Lung (tissue), 12 donors: ENCODE measurements around the gene NOC4L. TPM values are rescaled to one million over a fixed set of nuclear protein-coding genes. Genes with fewer than 3 reads are reported as not detected.

Experiments
- ATAC-seq: fragments of 200-7000 bp; cut with Tn5 transposase; one replicate; pipeline ENCODE4 v1.9.1; 2020; ENCODE audit warnings: moderate number of reproducible peaks; ENCODE audit not compliant: insufficient read depth, low FRiP score
- DNase-seq, 3 donors: peaks; one replicate each; pipeline ENCODE4 v3.0.0-alpha.2; 2013 to 2017
- H3K27ac ChIP-seq, 2 donors: one replicate each; pipeline ENCODE4 v1.5.1; 2013; ENCODE audit warnings: mild to moderate bottlenecking in 2 of 2, moderate library complexity in 2 of 2, control low read depth in 1 of 2, inconsistent platforms in 1 of 2, low read depth in 1 of 2, low read length in 1 of 2
- H3K27me3 ChIP-seq, 3 donors: one replicate each; pipeline ENCODE4 v1.5.1; 2013; ENCODE audit warnings: low read length in 2 of 3; ENCODE audit not compliant: control insufficient read depth in 3 of 3, insufficient read depth in 3 of 3
- H3K36me3 ChIP-seq, 4 donors: one replicate each; pipeline ENCODE4 v1.5.1; 2013; ENCODE audit warnings: low read length in 4 of 4, mild to moderate bottlenecking in 1 of 4, moderate library complexity in 1 of 4; ENCODE audit not compliant: control insufficient read depth in 4 of 4, insufficient read depth in 4 of 4
- H3K4me1 ChIP-seq, 5 donors: one replicate each; pipeline ENCODE4 v1.5.1; 2013; ENCODE audit warnings: low read length in 5 of 5, mild to moderate bottlenecking in 2 of 5, moderate library complexity in 1 of 5; ENCODE audit not compliant: control insufficient read depth in 5 of 5, insufficient read depth in 5 of 5
- H3K4me3 ChIP-seq: one replicate; pipeline ENCODE4 v1.5.1; 2013; ENCODE audit warnings: mild to moderate bottlenecking, control low read depth, moderate library complexity
- H3K9ac ChIP-seq, 2 donors: one replicate each; pipeline ENCODE4 v1.5.1; 2013; ENCODE audit warnings: low read length in 2 of 2, control low read depth in 1 of 2; ENCODE audit not compliant: insufficient read depth in 1 of 2
- H3K9me3 ChIP-seq, 4 donors: one replicate each; pipeline ENCODE4 v1.5.1; 2013; ENCODE audit warnings: low read length in 3 of 4, mild to moderate bottlenecking in 1 of 4, moderate library complexity in 1 of 4; ENCODE audit not compliant: control insufficient read depth in 4 of 4, insufficient read depth in 3 of 4
- CTCF ChIP-seq: IDR thresholded peaks from 2 replicates; pipeline ENCODE4 v1.5.1; 2012; ENCODE audit warnings: mild to moderate bottlenecking; ENCODE audit errors: control extremely low read depth, extremely low read depth
- WGBS, 2 donors: extraction: QIAGEN DNeasy Blood & Tissue Kit; methylation state at CpG; one replicate each; pipeline ENCODE4 v1.1.7; 2013; 5-methylcytosine and 5-hydroxymethylcytosine counted together
- polyA plus RNA-seq, 2 donors: library from polyadenylated mRNA; stranded (reverse); fragments of 200-250 nt; gene quantifications; one replicate each; pipeline ENCODE4 v1.2.1, GENCODE V29; 2013
- total RNA-seq, 2 donors: library from RNA; depleted of rRNA in 1 of 2; stranded (reverse); fragments of >200 nt in 1 of 2; gene quantifications; one replicate each; pipeline ENCODE4 v1.2.1, GENCODE V29; 2014 to 2021
- donor health status: control.
- donor health status: control.
- donor health status: Bipolar disorder and iron deficiency.
- donor health status: healthy.
- donor health status: DM: yes; HTN: yes; CAD: no.

Gene NOC4L
- total and polyA plus RNA-seq, 4 donors: 6.3 to 27.8 (median 25.9) TPM

- Histone ChIP-seq H3K36me3 (peaks cover 11 to 30% (median 23%) of the 10 kb centered on the region in 4 donors), H3K9me3 (peaks cover 0 to 5% (median 2%) of the 10 kb centered on the region in 4 donors), H3K27me3 (no peaks in the 10 kb centered on the region), H3K27ac (no peak overlapping the region), H3K4me1 (no peaks in the 10 kb centered on the region), H3K4me3 (no peak overlapping the region), H3K9ac (no peak overlapping the region)
- WGBS, 2 donors: 97% methylated on average over 12 of the region's 12 CpGs
- DNase-seq (no peak), ATAC-seq (no peak)
- TF ChIP-seq CTCF: no peak
These were observed 18.5 kb upstream of the NOC4L start for GRCh38 chr12:132125736-132126135.

GRCh38 chr12:132127041-132127440 lies 17.2 kb upstream of the NOC4L start:
- Histone ChIP-seq H3K4me3 (no peak overlapping the region), H3K27me3 (no peaks in the 10 kb centered on the region), H3K9me3 (peaks cover 0 to 5% (median 2%) of the 10 kb centered on the region in 4 donors), H3K27ac (no peak overlapping the region), H3K36me3 (peaks cover 10 to 30% (median 20%) of the 10 kb centered on the region in 4 donors), H3K9ac (no peak overlapping the region), H3K4me1 (no peaks in the 10 kb centered on the region)
- DNase-seq: no peak
- TF ChIP-seq CTCF: no peak
- ATAC-seq: no peak
- 97 to 98% methylated on average over 8 of the region's 8 CpGs for WGBS, 2 donors

- H3K4me1 ChIP-seq: no peaks in the 10 kb centered on the region
These were observed 15.2 kb upstream of the NOC4L start for GRCh38 chr12:132129007-132129406.

More at GRCh38 chr12:132129007-132129406, 15.2 kb upstream of the NOC4L start:
- H3K36me3 ChIP-seq: peaks cover 8 to 22% (median 17%) of the 10 kb centered on the region in 4 donors
- no peak overlapping the region for H3K4me3 ChIP-seq
- TF ChIP-seq CTCF: no peak
- H3K27me3 ChIP-seq: no peaks in the 10 kb centered on the region
- 98% methylated on average over 3 of the region's 3 CpGs for WGBS, 2 donors
- no peak overlapping the region for H3K9ac ChIP-seq
- peaks cover 0 to 5% (median 2%) of the 10 kb centered on the region in 4 donors for H3K9me3 ChIP-seq
- no peak overlapping the region for H3K27ac ChIP-seq
- ATAC-seq (no peak), DNase-seq (no peak)
